Mammary epithelial cell (primary cell): Measurements from ENCODE around the gene DCTN3.

Experiments used
- CTCF ChIP-seq, 2 donors: IDR thresholded peaks in 1 of 2; conservative IDR thresholded peaks in 1 of 2; 2 replicates each; pipeline ENCODE4 v1.5.1; 2011 to 2012; ENCODE audit warnings: inconsistent platforms in 2 of 2, low read length in 2 of 2, mild to moderate bottlenecking in 2 of 2, control low read depth in 1 of 2, low read depth in 1 of 2; ENCODE audit not compliant: insufficient read depth in 1 of 2; ENCODE audit errors: extremely low read depth in 1 of 2
- EZH2 ChIP-seq: IDR thresholded peaks from 2 replicates; pipeline ENCODE4 v1.6.1; 2012; ENCODE audit warnings: low read length, inconsistent platforms, borderline replicate concordance

- no peak for TF ChIP-seq CTCF (conservative IDR thresholded peaks at IDR 0.05 in 1 of 2, IDR thresholded peaks at IDR 0.05 in 1 of 2; ENCODE audit: extremely low read depth in 1 of 2, insufficient read depth in 1 of 2, low read depth in 1 of 2, low read length in 2 of 2)
- no peak for TF ChIP-seq EZH2
These were observed 30.5 kb upstream of the DCTN3 start for GRCh38 chr9:34650816-34651215.
